ENCODE measurements around the gene NCLN.

DNA sequence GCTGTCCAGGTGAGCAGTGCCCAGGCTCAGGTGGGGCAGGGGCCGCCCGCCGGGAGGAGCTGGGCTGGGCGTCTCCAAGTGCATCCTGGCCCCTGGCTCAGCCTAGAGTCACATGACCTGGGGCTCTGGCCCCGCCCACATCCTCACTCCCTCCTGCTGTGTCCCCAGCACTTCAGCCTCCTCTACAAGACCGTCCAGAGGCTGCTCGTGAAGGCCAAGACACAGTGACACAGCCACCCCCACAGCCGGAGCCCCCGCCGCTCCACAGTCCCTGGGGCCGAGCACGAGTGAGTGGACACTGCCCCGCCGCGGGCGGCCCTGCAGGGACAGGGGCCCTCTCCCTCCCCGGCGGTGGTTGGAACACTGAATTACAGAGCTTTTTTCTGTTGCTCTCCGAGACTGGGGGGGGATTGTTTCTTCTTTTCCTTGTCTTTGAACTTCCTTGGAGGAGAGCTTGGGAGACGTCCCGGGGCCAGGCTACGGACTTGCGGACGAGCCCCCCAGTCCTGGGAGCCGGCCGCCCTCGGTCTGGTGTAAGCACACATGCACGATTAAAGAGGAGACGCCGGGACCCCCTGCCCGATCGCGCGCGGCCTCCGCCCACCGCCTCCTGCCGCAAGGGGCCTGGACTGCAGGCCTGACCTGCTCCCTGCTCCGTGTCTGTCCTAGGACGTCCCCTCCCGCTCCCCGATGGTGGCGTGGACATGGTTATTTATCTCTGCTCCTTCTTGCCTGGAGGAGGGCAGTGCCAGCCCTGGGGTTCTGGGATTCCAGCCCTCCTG is 21.9 kb downstream of the NCLN start:
- TF ChIP-seq, protein P1, sequence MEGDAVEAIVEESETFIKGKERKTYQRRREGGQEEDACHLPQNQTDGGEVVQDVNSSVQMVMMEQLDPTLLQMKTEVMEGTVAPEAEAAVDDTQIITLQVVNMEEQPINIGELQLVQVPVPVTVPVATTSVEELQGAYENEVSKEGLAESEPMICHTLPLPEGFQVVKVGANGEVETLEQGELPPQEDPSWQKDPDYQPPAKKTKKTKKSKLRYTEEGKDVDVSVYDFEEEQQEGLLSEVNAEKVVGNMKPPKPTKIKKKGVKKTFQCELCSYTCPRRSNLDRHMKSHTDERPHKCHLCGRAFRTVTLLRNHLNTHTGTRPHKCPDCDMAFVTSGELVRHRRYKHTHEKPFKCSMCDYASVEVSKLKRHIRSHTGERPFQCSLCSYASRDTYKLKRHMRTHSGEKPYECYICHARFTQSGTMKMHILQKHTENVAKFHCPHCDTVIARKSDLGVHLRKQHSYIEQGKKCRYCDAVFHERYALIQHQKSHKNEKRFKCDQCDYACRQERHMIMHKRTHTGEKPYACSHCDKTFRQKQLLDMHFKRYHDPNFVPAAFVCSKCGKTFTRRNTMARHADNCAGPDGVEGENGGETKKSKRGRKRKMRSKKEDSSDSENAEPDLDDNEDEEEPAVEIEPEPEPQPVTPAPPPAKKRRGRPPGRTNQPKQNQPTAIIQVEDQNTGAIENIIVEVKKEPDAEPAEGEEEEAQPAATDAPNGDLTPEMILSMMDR (IDR thresholded peaks at IDR 0.05 in 2 of 3, conservative IDR thresholded peaks at IDR 0.05 in 1 of 3; ENCODE audit: insufficient read depth in 2 of 3, low read depth in 1 of 3, low read length in 3 of 3), result no peak
- TF ChIP-seq, protein P2, sequence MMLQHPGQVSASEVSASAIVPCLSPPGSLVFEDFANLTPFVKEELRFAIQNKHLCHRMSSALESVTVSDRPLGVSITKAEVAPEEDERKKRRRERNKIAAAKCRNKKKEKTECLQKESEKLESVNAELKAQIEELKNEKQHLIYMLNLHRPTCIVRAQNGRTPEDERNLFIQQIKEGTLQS (IDR thresholded peaks at IDR 0.05), result no peak
- TF ChIP-seq, protein P2 (CRISPR knock-in tag; conservative IDR thresholded peaks at IDR 0.05), result no peak
- no peak for TF ChIP-seq POLR2AphosphoS5 (IDR thresholded peaks at IDR 0.05; ENCODE audit: control insufficient read depth, insufficient read depth, low read depth, low read length)
- no peak for TF ChIP-seq NFE2 (IDR thresholded peaks at IDR 0.05; ENCODE audit: low read depth)
- no peak for TF ChIP-seq FOXA3 (CRISPR knock-in tag; conservative IDR thresholded peaks at IDR 0.05 in 1 of 2, IDR thresholded peaks at IDR 0.05 in 1 of 2)
- TF ChIP-seq NFATC3 (IDR thresholded peaks at IDR 0.05), result no peak
- no peak for TF ChIP-seq SP1 (CRISPR knock-in tag; IDR thresholded peaks at IDR 0.05)
- TF ChIP-seq HCFC1 (IDR thresholded peaks at IDR 0.05; ENCODE audit: low read depth, low read length), result no peak
- TF ChIP-seq, protein P3, sequence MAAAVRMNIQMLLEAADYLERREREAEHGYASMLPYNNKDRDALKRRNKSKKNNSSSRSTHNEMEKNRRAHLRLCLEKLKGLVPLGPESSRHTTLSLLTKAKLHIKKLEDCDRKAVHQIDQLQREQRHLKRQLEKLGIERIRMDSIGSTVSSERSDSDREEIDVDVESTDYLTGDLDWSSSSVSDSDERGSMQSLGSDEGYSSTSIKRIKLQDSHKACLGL (CRISPR knock-in tag; IDR thresholded peaks at IDR 0.05; ENCODE audit: borderline replicate concordance, poor library complexity, severe bottlenecking), result no peak
